Metanephros (tissue), 2 donors: ENCODE results near the gene RNF181. TPM values are rescaled to one million over a fixed set of nuclear protein-coding genes. Genes with fewer than 3 reads are reported as not detected.

Source experiments
- small RNA-seq: library from RNA; depleted of rRNA; stranded (forward); fragments of <200 nt; gene quantifications from one replicate; pipeline ENCODE3, GENCODE V24; 2014; ENCODE audit warnings: low replicate concordance
- total RNA-seq: library from RNA; depleted of rRNA; stranded (reverse); fragments of >200 nt; gene quantifications from one replicate; pipeline ENCODE4 v1.2.3, GENCODE V29; 2014

Gene RNF181, protein sequence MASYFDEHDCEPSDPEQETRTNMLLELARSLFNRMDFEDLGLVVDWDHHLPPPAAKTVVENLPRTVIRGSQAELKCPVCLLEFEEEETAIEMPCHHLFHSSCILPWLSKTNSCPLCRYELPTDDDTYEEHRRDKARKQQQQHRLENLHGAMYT
- 111 TPM for total RNA-seq

DNA sequence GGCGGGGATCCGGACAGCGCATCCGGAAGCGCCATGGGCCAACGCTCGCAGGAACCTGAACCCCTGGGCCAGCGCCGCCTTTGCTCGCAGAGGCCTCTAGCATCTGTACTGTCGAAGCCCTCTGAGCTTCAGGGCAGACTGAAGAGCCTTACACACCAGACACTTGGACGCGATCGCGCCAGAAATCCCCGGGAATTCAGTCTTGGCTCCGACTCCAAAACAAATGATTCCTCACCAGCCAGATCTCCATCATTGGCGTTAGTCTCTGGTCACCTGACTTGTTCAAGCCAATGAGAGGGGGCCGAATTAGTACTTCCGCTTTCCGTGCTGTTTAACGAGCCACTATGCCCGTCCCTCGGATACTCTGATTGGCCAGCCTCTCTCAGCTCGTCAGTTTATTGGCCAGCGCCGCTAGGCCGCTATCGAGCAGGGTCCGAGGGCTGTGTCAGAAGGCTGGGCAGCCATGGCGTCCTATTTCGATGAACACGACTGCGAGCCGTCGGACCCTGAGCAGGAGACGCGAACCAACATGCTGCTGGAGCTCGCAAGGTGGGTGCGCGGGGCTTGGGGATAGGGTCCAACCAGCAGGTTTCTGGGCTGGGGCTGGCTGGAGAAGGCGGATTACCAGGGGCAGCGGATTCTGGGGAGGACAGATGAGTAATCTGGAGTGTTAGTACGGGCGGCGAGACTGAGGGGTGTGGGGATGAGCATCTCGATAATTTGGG, at the start of gene RNF181:
TSS of gene RNF181 (plus strand) at position 445 of the 725 bp plus-strand sequence. CDS start at position 464, 19 bp downstream.

DNA sequence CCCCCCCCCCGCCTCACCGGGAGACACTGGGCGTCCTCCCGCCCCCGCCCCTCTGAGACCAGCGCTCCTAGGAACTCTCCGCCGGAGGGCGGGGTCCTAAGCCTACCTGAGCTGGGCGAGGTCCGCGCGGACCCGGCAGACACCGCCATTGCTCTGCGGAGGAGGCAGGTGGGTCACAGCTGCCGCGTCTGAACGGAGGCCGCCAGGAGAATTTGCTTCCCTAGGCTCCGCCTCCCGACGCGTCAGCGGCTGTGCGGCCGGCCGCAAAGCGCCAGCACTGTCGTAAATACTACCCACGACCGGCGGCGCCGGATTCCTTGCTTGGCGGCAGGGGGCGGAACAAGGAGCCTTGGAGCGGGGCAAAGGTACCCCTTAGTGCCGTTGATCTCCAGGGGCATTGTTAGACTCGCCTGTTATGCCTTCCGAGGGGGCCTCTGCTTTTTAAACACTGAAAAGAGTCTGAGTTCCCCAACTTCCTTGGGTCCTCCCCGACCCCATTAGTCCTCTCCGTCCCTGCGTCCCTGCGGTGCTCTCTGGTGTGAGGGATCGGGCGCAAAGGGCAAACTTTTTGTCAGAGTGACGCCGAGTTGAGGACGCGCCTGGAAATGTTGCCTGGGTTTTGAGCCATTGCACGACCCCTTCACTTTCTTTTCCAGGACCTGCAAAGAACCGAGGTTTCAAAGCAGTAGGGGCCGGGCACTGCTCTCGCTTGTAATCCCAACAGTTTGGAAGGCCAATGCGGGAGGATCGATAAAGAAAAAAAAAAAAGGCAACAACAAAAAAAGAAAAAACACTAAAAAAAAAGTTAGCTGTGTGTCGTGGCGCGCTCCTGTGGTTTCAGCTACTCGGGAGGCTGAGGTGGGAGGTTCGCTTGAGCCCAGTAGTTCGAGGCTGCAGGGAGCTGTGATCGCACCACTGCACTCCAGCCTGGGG, 34.0 kb upstream of the RNF181 start, which contains the start of gene GGCX:
TSS of gene GGCX (minus strand) at position 214 of the 933 bp plus-strand sequence. CDS start at position 149, 65 bp downstream.

DNA sequence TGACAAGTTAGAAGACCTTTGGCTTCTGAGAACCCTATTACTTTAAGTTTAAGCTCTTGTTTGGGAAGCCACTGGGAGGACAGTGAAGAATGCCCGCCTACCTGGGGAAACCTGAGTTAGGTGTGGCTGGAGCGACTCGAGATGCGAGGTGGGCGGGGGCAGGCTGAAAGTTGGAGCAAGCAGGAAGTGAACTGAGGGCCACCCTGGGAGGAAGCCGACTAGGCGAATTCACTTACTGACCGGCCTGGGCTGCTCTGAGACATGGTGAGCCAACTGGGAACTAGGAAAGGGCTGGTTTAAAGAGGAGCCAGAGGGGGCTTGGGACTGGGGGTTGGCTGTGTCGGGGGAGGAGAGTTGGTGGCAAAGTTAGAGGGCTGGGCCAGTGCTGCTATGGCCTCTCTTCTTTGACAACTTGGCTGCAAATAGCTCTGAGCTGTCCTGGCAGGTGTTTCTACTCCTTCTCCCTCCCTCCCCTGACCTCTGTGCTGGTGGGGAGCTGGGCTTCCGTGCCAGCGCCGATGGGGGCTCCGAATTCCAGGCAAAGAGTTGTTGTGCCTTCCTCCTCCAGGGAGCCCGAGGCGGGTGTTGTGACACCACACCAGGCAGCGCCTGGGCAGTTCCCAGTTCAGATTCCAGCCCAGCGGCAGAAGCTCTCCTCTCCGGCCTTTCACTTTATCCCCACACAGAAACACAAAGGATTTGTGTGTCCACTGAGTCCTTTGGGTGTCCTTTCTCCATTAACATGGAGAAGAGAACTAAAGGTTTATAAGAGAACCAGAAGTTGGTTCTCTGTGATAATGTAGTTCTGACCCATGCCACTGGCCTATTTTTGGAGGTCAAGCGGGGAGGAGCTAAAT, 17.9 kb upstream of the RNF181 start, which contains the start of gene VAMP8:
TSS of gene VAMP8 (plus strand) at position 201 of the 857 bp plus-strand sequence. CDS start at position 262, 61 bp downstream.

GRCh38 chr2:85584354-85584856, 11.1 kb upstream of the RNF181 start, which contains the start of gene VAMP5:
VAMP5 (plus strand) TSS chr2:85584431; CDS start chr2:85584491, 60 bp downstream.

DNA sequence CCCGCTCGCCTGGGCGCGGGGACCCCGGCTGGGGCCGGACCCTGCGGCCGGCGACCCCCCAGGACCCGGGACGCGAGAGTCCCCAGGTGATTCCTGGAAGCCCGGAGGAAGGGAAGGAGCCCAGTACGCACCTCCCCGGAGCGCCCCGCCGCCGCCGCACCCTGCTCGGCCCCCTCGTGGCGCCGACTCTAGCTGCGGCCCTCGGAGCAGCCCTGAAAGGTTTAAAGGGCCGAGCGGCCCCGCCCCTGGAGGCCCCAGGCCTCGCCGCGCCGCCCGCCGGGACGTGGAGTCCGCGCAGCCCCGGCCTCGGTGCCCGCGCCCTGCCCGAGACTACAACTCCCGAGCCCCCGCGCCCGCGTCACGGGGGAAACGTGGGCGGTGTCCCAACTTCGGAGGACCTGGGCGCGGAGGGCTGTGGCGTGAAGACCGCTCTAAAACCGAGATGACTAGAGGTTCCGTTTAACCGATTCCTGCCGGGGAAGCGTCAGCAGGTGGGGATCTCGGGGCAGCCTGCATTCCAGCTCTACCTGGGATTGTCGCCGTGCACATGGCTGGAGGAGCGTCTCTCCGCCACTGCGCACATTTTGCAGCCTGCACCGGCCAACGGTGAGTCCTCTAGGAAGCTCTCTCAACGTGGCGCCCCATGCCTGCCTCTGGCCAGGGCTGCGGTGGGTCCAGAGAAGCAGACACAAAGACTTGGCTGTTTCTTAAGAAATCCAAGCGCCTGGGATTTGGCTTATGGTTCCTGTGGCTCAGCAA, 7.1 kb downstream of the RNF181 start, which contains the start of gene TMEM150A:
TSS of gene TMEM150A (minus strand) at position 223 of the 759 bp plus-strand sequence. CDS start 750 bp downstream, outside the sequence.

GRCh38 chr2:85611705-85612587, 16.4 kb downstream of the RNF181 start, which contains the start of gene C2orf68:
C2orf68 (minus strand) TSS chr2:85612066; CDS start chr2:85611984, 82 bp downstream.

Small RNA genes within 50 kb of the gene (small RNA-seq; reads per million reads assigned to genes)
- not detected for gene RN7SL126P

Other genes with a start within 250 kb of the RNF181 start
- 26.1 TPM for gene RETSAT, start 241.2 kb upstream of the RNF181 start, total RNA-seq
- gene ELMOD3, start 241.0 kb upstream of the RNF181 start, total RNA-seq, result 25.7 TPM
- 86.4 TPM for gene CAPG, start 185.4 kb upstream of the RNF181 start, total RNA-seq
- 0.99 TPM for gene SH2D6, start 177.0 kb upstream of the RNF181 start, total RNA-seq
- gene MAT2A, start 56.6 kb upstream of the RNF181 start, total RNA-seq, result 129 TPM
- 43.0 TPM for gene GGCX, start 34.3 kb upstream of the RNF181 start, total RNA-seq
- 37.7 TPM for gene VAMP8, start 18.2 kb upstream of the RNF181 start, total RNA-seq
- gene VAMP5, start 11.3 kb upstream of the RNF181 start, total RNA-seq, result 11.3 TPM
- gene TMEM150A, start 7.0 kb downstream of the RNF181 start, total RNA-seq, result 20.2 TPM
- 57.6 TPM for gene C2orf68, start 16.3 kb downstream of the RNF181 start, total RNA-seq
- 45.4 TPM for gene USP39, start 20.4 kb downstream of the RNF181 start, total RNA-seq
- 1.7 TPM for gene SFTPB, start 72.5 kb downstream of the RNF181 start, total RNA-seq
- gene GNLY, start 98.6 kb downstream of the RNF181 start, total RNA-seq, result not detected
- 24.5 TPM for gene ATOH8, start 158.2 kb downstream of the RNF181 start, total RNA-seq